Neuronal stem cell (in vitro differentiated cells): Measurements from ENCODE around the gene ACTN1.

Experiments
- DNase-seq: peaks from one replicate; pipeline ENCODE4 v3.0.0-alpha.2; 2013; ENCODE audit warnings: low spot score
- H2AFZ ChIP-seq: one replicate; pipeline ENCODE4 v1.6.1; 2013; ENCODE audit warnings: mild to moderate bottlenecking, low read length, inconsistent platforms
- H2AK5ac ChIP-seq: 2 replicates; pipeline ENCODE4 v1.6.1; 2013; ENCODE audit warnings: low read depth, mild to moderate bottlenecking, inconsistent platforms, low read length, moderate library complexity, mixed read lengths
- H2BK120ac ChIP-seq: 2 replicates; pipeline ENCODE4 v1.6.1; 2013; ENCODE audit warnings: low read depth, mild to moderate bottlenecking, inconsistent platforms, low read length, moderate library complexity, mixed read lengths
- H2BK12ac ChIP-seq: one replicate; pipeline ENCODE4 v1.6.1; 2013; ENCODE audit warnings: low read length, inconsistent platforms
- H2BK15ac ChIP-seq: 2 replicates; pipeline ENCODE4 v1.6.1; 2013; ENCODE audit warnings: mild to moderate bottlenecking, low read length, inconsistent platforms, mixed read lengths
- H2BK5ac ChIP-seq: one replicate; pipeline ENCODE4 v1.6.1; 2013; ENCODE audit warnings: inconsistent platforms, mild to moderate bottlenecking, low read length, moderate library complexity
- H3K14ac ChIP-seq: one replicate; pipeline ENCODE4 v1.6.1; 2013; ENCODE audit warnings: low read length, inconsistent platforms
- H3K18ac ChIP-seq: 2 replicates; pipeline ENCODE4 v1.6.1; 2013; ENCODE audit warnings: low read length, inconsistent platforms
- H3K23ac ChIP-seq: 2 replicates; pipeline ENCODE4 v1.6.1; 2013; ENCODE audit warnings: low read depth, mild to moderate bottlenecking, mixed read lengths, low read length, inconsistent platforms; ENCODE audit not compliant: poor library complexity
- H3K27ac ChIP-seq: replicated peaks from 3 replicates; pipeline ENCODE4 v1.5.1; 2013; ENCODE audit warnings: low read length, inconsistent platforms
- H3K27me3 ChIP-seq, 3 experiments: 2 replicates each; pipeline ENCODE4 v1.6.1; 2013; ENCODE audit warnings: low read length in 3 of 3, mild to moderate bottlenecking in 2 of 3, inconsistent platforms in 1 of 3, low read depth in 1 of 3, mixed read lengths in 1 of 3, moderate library complexity in 1 of 3; ENCODE audit not compliant: control insufficient read depth in 3 of 3, insufficient read depth in 3 of 3
- H3K36me3 ChIP-seq, 2 donors: replicated peaks in 1 of 2; 2 replicates each; pipeline ENCODE4 v1.6.1; 2013; ENCODE audit warnings: low read length in 2 of 2; ENCODE audit not compliant: control insufficient read depth in 2 of 2, insufficient read depth in 2 of 2
- H3K4ac ChIP-seq: 2 replicates; pipeline ENCODE4 v1.6.1; 2013; ENCODE audit warnings: inconsistent platforms, mild to moderate bottlenecking, low read length, moderate library complexity
- H3K4me1 ChIP-seq, 2 donors: 1 replicate in 1 of 2; 2 replicates in 1 of 2; pipeline ENCODE4 v1.6.1; 2013; ENCODE audit warnings: low read length in 2 of 2, low read depth in 1 of 2; ENCODE audit not compliant: control insufficient read depth in 2 of 2, insufficient read depth in 1 of 2
- H3K4me2 ChIP-seq: one replicate; pipeline ENCODE4 v1.6.1; 2013; ENCODE audit warnings: mild to moderate bottlenecking, low read length, inconsistent platforms; ENCODE audit not compliant: insufficient read depth, poor library complexity, severe bottlenecking
- H3K4me3 ChIP-seq, 2 donors: 2 replicates each; pipeline ENCODE4 v1.5.1; 2013; ENCODE audit warnings: low read length in 2 of 2, mild to moderate bottlenecking in 2 of 2, inconsistent platforms in 1 of 2, moderate library complexity in 1 of 2
- H3K79me1 ChIP-seq: one replicate; pipeline ENCODE4 v1.6.1; 2013; ENCODE audit warnings: low read depth, mild to moderate bottlenecking, inconsistent platforms, low read length, moderate library complexity
- H3K9ac ChIP-seq: one replicate; pipeline ENCODE4 v1.6.1; 2013; ENCODE audit warnings: mild to moderate bottlenecking, low read depth, low read length, inconsistent platforms; ENCODE audit not compliant: poor library complexity
- H3K9me3 ChIP-seq, 2 donors: replicated peaks in 1 of 2; 2 replicates each; pipeline versions ENCODE3 to v1.6.1; 2013; ENCODE audit warnings: low read length in 2 of 2, mild to moderate bottlenecking in 2 of 2, inconsistent platforms in 1 of 2, low read depth in 1 of 2, mixed read lengths in 1 of 2, moderate library complexity in 1 of 2; ENCODE audit not compliant: control insufficient read depth in 2 of 2, insufficient read depth in 1 of 2
- H4K8ac ChIP-seq: one replicate; pipeline ENCODE4 v1.6.1; 2013; ENCODE audit warnings: low read depth, mild to moderate bottlenecking, inconsistent platforms, low read length, moderate library complexity
- H4K91ac ChIP-seq: one replicate; pipeline ENCODE4 v1.6.1; 2013; ENCODE audit warnings: low read length, low read depth, mild to moderate bottlenecking, inconsistent platforms; ENCODE audit not compliant: poor library complexity
- WGBS, 2 donors: extraction: QIAGEN DNeasy Blood & Tissue Kit; methylation state at CpG; one replicate each; pipeline ENCODE4 v1.1.7; 2013; ENCODE audit warnings: missing lambda C conversion rate in 2 of 2, mixed read lengths in 1 of 2; ENCODE audit not compliant: insufficient read length in 2 of 2, insufficient replicate concordance in 1 of 2; ENCODE audit errors: extremely low coverage in 2 of 2; 5-methylcytosine and 5-hydroxymethylcytosine counted together

Gene ACTN1

DNA sequence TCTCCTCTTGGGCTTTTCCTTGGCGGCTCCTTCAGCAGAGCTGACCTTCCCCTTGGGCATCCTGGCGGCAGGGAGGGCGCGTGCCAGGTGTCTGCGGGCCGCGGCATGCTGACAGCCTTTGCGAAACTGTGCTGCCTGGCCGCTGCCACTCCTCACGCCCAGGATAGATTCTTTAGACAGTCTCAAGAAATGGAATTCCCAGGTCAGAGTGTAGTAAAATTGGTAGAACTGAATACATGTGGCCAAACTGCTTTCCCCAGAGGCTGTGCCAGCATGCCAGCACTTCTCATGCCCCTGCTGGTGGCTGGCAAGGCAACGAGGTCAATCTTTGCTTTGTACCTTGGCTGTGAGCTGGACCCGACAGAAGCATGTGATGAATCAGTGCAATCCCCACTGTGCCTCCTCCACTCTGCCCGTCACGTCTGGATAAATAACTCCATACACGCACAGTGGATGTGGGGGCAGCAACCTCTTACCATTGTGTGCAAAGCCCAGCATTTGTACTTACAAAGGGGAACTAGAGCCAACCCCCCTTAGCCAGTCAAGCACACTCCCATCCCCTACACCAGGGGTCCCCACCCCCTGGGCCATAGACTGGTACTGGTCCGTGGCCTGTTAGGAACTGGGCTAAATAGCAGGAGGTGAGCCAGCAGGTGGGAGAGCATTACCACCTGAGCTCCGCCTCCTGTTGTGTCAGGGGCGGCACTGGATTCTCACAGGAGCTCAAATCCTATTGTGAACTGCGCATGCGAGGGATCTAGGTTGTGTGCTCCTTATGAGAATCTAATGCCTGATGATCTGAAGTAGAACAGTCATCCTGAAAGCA lies 90.9 kb downstream of the ACTN1 start:
- Histone ChIP-seq H3K23ac (no peak overlapping the region), H4K8ac (no peak overlapping the region), H3K9ac (no peak overlapping the region), H3K18ac (no peak overlapping the region), H2BK5ac (no peak overlapping the region), H3K79me1 (no peaks in the 10 kb centered on the region), H3K27ac (no peak overlapping the region), H2AK5ac (no peak overlapping the region), H3K27me3 (no peaks in the 10 kb centered on the region), H3K4me2 (no peak overlapping the region), H2BK12ac (no peak overlapping the region), H3K14ac (no peak overlapping the region), H3K36me3 (peaks cover 57 to 96% of the 10 kb centered on the region in 2 donors), H3K4ac (no peak overlapping the region), H3K4me1 (no peaks in the 10 kb centered on the region), H3K4me3 (no peak overlapping the region), H2BK120ac (no peak overlapping the region), H3K9me3 (no peaks in the 10 kb centered on the region), H2BK15ac (no peak overlapping the region), H2AFZ (no peak overlapping the region), H4K91ac (no peak overlapping the region)
- no CpG with 5 or more reads among the region's 20 CpGs for WGBS, 2 donors
- no peak for DNase-seq

GRCh38 chr14:68886109-68886434 lies 93.0 kb downstream of the ACTN1 start:
- Histone ChIP-seq H3K4me1 (no peaks in the 10 kb centered on the region), H3K14ac (no peak overlapping the region), H3K36me3 (peaks cover 56 to 96% of the 10 kb centered on the region in 2 donors), H2AFZ (no peak overlapping the region), H3K27ac (no peak overlapping the region), H3K23ac (peak overlapping the region; percentile 47), H3K4me2 (no peak overlapping the region), H3K79me1 (no peaks in the 10 kb centered on the region), H3K9me3 (no peaks in the 10 kb centered on the region), H3K4ac (no peak overlapping the region), H3K18ac (no peak overlapping the region), H2BK15ac (no peak overlapping the region), H2BK5ac (no peak overlapping the region), H3K9ac (no peak overlapping the region), H4K91ac (no peak overlapping the region), H2BK120ac (no peak overlapping the region), H3K27me3 (no peaks in the 10 kb centered on the region), H2BK12ac (no peak overlapping the region), H4K8ac (no peak overlapping the region), H2AK5ac (no peak overlapping the region), H3K4me3 (no peak overlapping the region)
- no peak for DNase-seq
- no CpG with 5 or more reads among the region's 4 CpGs for WGBS, 2 donors

DNA sequence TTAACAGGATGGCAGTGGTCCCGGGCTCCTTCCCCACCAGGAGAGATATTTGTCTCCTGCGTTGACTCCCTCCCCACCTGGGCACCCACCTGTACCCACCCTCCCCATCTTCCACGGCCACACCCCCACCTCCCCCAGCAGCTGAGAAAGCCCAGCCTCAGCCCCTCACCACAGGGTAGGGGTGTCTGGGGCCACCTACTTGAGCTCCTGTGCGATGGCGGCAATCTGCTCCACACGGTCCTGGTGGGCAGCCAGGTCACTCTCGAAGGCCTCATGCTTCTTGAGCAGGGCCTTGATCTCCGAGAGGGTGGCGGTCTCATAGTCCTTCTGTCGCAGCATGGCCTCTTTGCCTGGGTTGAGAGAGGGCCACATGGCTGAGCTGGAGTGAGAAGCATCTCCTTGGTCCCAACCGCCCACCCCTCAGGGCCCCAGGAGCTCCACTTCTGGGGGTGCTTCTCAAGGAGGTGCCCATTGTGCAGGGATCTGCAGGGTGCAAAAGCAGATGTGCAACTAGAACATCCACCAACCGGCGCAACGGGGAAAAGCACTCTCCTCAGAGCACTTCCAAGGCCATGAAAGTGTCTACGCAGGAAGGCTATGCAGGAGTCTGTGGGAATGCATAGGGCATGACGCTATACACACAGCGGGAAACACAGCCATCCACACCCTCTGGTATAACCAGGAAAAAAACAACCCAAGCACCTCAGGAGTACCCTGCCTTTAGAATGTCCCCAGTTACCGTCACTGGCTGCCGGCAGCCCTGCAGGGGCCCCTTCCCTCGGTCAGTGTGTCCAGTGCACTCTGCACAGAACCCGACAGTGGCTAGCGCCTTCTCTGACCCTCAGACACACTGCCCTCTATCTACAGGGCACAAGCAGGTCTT lies 93.6 kb downstream of the ACTN1 start:
- no peak overlapping the region for H2AK5ac ChIP-seq
- H3K14ac ChIP-seq, result no peak overlapping the region
- H3K36me3 ChIP-seq, result peaks cover 57 to 96% of the 10 kb centered on the region in 2 donors
- H3K18ac ChIP-seq, result no peak overlapping the region
- peak overlapping the region; percentile 47 for H3K23ac ChIP-seq
- H2BK15ac ChIP-seq, result no peak overlapping the region
- no CpG with 5 or more reads among the region's 22 CpGs for WGBS, 2 donors
- no peak overlapping the region for H3K27ac ChIP-seq
- no peak overlapping the region for H4K91ac ChIP-seq
- H3K9me3 ChIP-seq, result no peaks in the 10 kb centered on the region
- no peak overlapping the region for H3K4me3 ChIP-seq
- no peaks in the 10 kb centered on the region for H3K27me3 ChIP-seq
- H2BK5ac ChIP-seq, result no peak overlapping the region
- H2BK120ac ChIP-seq, result no peak overlapping the region
- no peak overlapping the region for H4K8ac ChIP-seq
- H3K4me2 ChIP-seq, result no peak overlapping the region
- H3K4ac ChIP-seq, result no peak overlapping the region
- H3K4me1 ChIP-seq, result no peaks in the 10 kb centered on the region
- H3K9ac ChIP-seq, result no peak overlapping the region
- no peak overlapping the region for H2AFZ ChIP-seq
- no peak overlapping the region for H2BK12ac ChIP-seq
- DNase-seq, result no peak
- no peaks in the 10 kb centered on the region for H3K79me1 ChIP-seq
